PC-9 (cell line): Measurements from ENCODE around the gene TCP10L. TPM values are rescaled to one million over a fixed set of nuclear protein-coding genes. Genes with fewer than 3 reads are reported as not detected.

Source experiments
- BruUV-seq: library from RNA; stranded (reverse); fragments of 400-500 nt; replicated peaks from 2 replicates; lab custom pipeline; 2021; lab: Mats Ljungman, UMichigan
- CTCF ChIA-PET: fragments of 300-600 bp; sonication (Branson Sonifier 250); formaldehyde crosslinking; loops from one replicate; lab custom pipeline; 2022; ENCODE audit warnings: antibody characterized with exemption; lab: Charles Lee
- POLR2A ChIA-PET: fragments of 300-600 bp; sonication (Branson Sonifier 250); formaldehyde crosslinking; loops from one replicate; lab custom pipeline; 2022; ENCODE audit warnings: antibody characterized with exemption; ENCODE audit not compliant: unreplicated experiment; lab: Charles Lee
- DNase-seq, 2 experiments: peaks; one replicate each; pipeline versions ENCODE4 v3.0.0 to v3.0.0-alpha.2; 2015 to 2022; ENCODE audit warnings: mixed read lengths in 1 of 2
- H2AFZ ChIP-seq: fragments of 200-600 bp; sonication (generic); 2 replicates; pipeline ENCODE4 v1.8.1; 2017; ENCODE audit warnings: antibody characterized with exemption
- H3F3A ChIP-seq: fragments of 200-600 bp; sonication (generic); 2 replicates; pipeline ENCODE4 v1.8.1; 2017; ENCODE audit warnings: antibody characterized with exemption, mild to moderate bottlenecking, low read depth; ENCODE audit not compliant: insufficient read depth
- H3K27ac ChIP-seq: fragments of 200-600 bp; sonication (generic); 2 replicates; pipeline ENCODE4 v1.6.1; 2016; ENCODE audit warnings: mixed run types
- H3K27me3 ChIP-seq: fragments of 200-600 bp; sonication (generic); 2 replicates; pipeline ENCODE4 v1.6.1; 2016; ENCODE audit warnings: low read depth, mixed run types; ENCODE audit not compliant: insufficient read depth
- H3K36me3 ChIP-seq: fragments of 200-600 bp; sonication (generic); 2 replicates; pipeline ENCODE4 v1.6.1; 2016; ENCODE audit warnings: low read depth, mixed run types
- H3K4me1 ChIP-seq: fragments of 200-600 bp; sonication (generic); replicated peaks from 2 replicates; pipeline ENCODE4 v1.6.1; 2016; ENCODE audit warnings: mixed run types; ENCODE audit not compliant: insufficient read depth
- H3K4me2 ChIP-seq: fragments of 200-600 bp; sonication (generic); 2 replicates; pipeline ENCODE4 v1.6.1; 2017; ENCODE audit warnings: mixed run types
- H3K4me3 ChIP-seq: fragments of 200-600 bp; sonication (generic); 2 replicates; pipeline ENCODE4 v1.6.1; 2016; ENCODE audit warnings: mixed run types
- H3K79me2 ChIP-seq: fragments of 200-600 bp; sonication (generic); 2 replicates; pipeline ENCODE4 v1.6.1; 2017; ENCODE audit warnings: low read depth, mixed run types
- H3K9me2 ChIP-seq: fragments of 200-600 bp; sonication (generic); 2 replicates; pipeline ENCODE4 v1.8.1; 2017; ENCODE audit warnings: mild to moderate bottlenecking; ENCODE audit not compliant: insufficient read depth
- H3K9me3 ChIP-seq: fragments of 200-600 bp; sonication (generic); 2 replicates; pipeline ENCODE4 v1.8.1; 2016; ENCODE audit warnings: low read depth; ENCODE audit not compliant: insufficient read depth
- H4K20me1 ChIP-seq: fragments of 200-600 bp; sonication (generic); 2 replicates; pipeline ENCODE4 v1.8.1; 2017; ENCODE audit not compliant: insufficient read depth
- EZH2 ChIP-seq: fragments of 200-600 bp; sonication (generic); IDR thresholded peaks from 2 replicates; pipeline ENCODE4 v1.8.0; 2017; ENCODE audit warnings: antibody characterized with exemption, low read depth
- intact Hi-C: fragments of 100-400 bp; cut with micrococcal nuclease; formaldehyde crosslinking; loops from one replicate; pipeline ENCODE4 v1.10.0; 2022; ENCODE audit not compliant: unreplicated experiment
- total RNA-seq: library from RNA; stranded (reverse); gene quantifications from 2 replicates; pipeline ENCODE4 v1.2.3, GENCODE V29; 2021
- TF ChIP-seq, protein P1 (sequence below): fragments of 200-600 bp; sonication (generic); conservative IDR thresholded peaks from 2 replicates; pipeline ENCODE4 v1.6.1; 2017; ENCODE audit warnings: mixed run types, antibody characterized with exemption, mild to moderate bottlenecking, moderate library complexity

TCP10L gene
- total RNA-seq, 1 experiment from 2014 or later, result 0.68 TPM

DNA sequence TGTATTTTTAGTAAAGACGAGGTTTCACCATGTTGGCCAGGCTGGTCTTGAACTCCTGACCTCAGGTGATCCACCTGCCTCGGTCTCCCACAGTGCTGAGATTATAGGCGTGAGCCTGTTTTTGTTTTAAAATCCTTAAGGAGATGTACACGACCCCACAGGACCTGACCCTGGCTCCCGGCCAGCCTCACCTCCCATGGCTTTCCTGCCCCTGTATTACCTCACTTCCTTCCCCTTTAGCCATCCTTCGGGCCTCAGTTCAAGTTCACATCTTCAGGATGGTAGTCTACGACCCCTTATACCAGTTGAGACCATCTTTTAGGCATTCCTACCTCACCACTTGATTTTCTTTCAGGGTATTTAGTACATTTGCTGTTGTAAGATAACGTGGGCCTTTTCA is 36.3 kb downstream of the TCP10L start:
- Histone ChIP-seq H3K36me3 (no peaks in the 10 kb centered on the region), H3K9me3 (no peaks in the 10 kb centered on the region), H3K79me2 (no peaks in the 10 kb centered on the region), H3K27ac (no peak overlapping the region), H3K4me3 (no peak overlapping the region), H3K27me3 (no peaks in the 10 kb centered on the region), H3K4me2 (no peak overlapping the region), H3K4me1 (no peaks in the 10 kb centered on the region), H3F3A (no peaks in the 10 kb centered on the region), H3K9me2 (no peaks in the 10 kb centered on the region), H4K20me1 (no peaks in the 10 kb centered on the region), H2AFZ (no peak overlapping the region)
- ChIA-PET POLR2A (no interaction called here), CTCF (no interaction called here)
- DNase-seq, result no peak
- intact Hi-C loops, result no loop called here
- BruUV-seq, result no TSS peak
- TF ChIP-seq, protein P1, sequence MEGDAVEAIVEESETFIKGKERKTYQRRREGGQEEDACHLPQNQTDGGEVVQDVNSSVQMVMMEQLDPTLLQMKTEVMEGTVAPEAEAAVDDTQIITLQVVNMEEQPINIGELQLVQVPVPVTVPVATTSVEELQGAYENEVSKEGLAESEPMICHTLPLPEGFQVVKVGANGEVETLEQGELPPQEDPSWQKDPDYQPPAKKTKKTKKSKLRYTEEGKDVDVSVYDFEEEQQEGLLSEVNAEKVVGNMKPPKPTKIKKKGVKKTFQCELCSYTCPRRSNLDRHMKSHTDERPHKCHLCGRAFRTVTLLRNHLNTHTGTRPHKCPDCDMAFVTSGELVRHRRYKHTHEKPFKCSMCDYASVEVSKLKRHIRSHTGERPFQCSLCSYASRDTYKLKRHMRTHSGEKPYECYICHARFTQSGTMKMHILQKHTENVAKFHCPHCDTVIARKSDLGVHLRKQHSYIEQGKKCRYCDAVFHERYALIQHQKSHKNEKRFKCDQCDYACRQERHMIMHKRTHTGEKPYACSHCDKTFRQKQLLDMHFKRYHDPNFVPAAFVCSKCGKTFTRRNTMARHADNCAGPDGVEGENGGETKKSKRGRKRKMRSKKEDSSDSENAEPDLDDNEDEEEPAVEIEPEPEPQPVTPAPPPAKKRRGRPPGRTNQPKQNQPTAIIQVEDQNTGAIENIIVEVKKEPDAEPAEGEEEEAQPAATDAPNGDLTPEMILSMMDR, result no peak
- TF ChIP-seq EZH2, result no peak

DNA sequence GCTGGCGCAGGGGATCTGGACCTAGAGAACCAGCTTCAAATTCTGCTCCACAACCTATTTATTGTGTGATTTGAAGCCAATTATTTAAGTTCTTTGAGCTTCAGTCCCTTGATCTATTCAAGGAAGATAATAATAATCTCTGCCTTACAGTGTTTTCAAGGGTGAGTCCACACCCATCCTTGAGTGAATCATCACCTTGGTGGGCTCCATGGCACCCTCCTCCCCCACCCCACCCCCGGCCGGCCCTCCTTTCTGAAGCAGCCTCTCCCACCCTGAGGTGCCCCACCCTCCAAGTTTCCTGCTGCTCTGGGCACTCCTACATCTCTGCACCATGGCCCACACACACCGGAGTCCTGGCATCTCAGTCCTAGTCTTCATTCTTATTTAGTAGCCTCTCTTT is 38.3 kb downstream of the TCP10L start:
- no peaks in the 10 kb centered on the region for H3K27me3 ChIP-seq
- H4K20me1 ChIP-seq, result no peaks in the 10 kb centered on the region
- no peaks in the 10 kb centered on the region for H3K4me1 ChIP-seq
- no peaks in the 10 kb centered on the region for H3K36me3 ChIP-seq
- POLR2A ChIA-PET, result no interaction called here
- no peak for TF ChIP-seq EZH2
- TF ChIP-seq, protein P1, result no peak
- H3K27ac ChIP-seq, result no peak overlapping the region
- H3F3A ChIP-seq, result no peaks in the 10 kb centered on the region
- H2AFZ ChIP-seq, result no peak overlapping the region
- BruUV-seq, result no TSS peak
- no peaks in the 10 kb centered on the region for H3K9me3 ChIP-seq
- intact Hi-C loops, result no loop called here
- H3K79me2 ChIP-seq, result no peaks in the 10 kb centered on the region
- no peak overlapping the region for H3K4me2 ChIP-seq
- CTCF ChIA-PET, result no interaction called here
- no peak overlapping the region for H3K4me3 ChIP-seq
- no peak for DNase-seq
- no peaks in the 10 kb centered on the region for H3K9me2 ChIP-seq

- H3K4me3 ChIP-seq, result no peak overlapping the region
- H3F3A ChIP-seq, result no peaks in the 10 kb centered on the region
- no peaks in the 10 kb centered on the region for H3K9me2 ChIP-seq
- intact Hi-C loops, result no loop called here
- TF ChIP-seq, protein P1, result no peak
- no peak for TF ChIP-seq EZH2
- no peak overlapping the region for H3K4me2 ChIP-seq
- no peaks in the 10 kb centered on the region for H3K36me3 ChIP-seq
- ChIA-PET CTCF (interaction anchor here (0.7 kb wide), 1 partner anchor 35 kb away, joined by 4 read pairs; no protein-coding TSS in a partner anchor), POLR2A (no interaction called here)
- H3K79me2 ChIP-seq, result no peaks in the 10 kb centered on the region
- H2AFZ ChIP-seq, result no peak overlapping the region
- H3K9me3 ChIP-seq, result no peaks in the 10 kb centered on the region
- no peak overlapping the region for H3K27ac ChIP-seq
- no TSS peak for BruUV-seq
- no peaks in the 10 kb centered on the region for H3K27me3 ChIP-seq
- H3K4me1 ChIP-seq, result no peaks in the 10 kb centered on the region
- H4K20me1 ChIP-seq, result no peaks in the 10 kb centered on the region
- DNase-seq, result no peak
These were observed 39.3 kb downstream of the TCP10L start for GRCh38 chr21:32545948-32546441.
